Stomach (tissue), 9 donors: ENCODE measurements around the gene SAFB. TPM values are rescaled to one million over a fixed set of nuclear protein-coding genes. Genes with fewer than 3 reads are reported as not detected.

ENCODE experiments used
- DNase-seq, 2 donors: peaks; one replicate each; pipeline versions ENCODE4 v3.0.0 to v3.0.0-alpha.2; 2013 to 2019
- H3K27ac ChIP-seq, 5 donors: fragments of 200-600 bp in 4 of 5; sonication (generic) in 4 of 5; one replicate each; pipeline ENCODE4 v1.5.1; 2013 to 2019; ENCODE audit warnings: mild to moderate bottlenecking in 1 of 5, moderate library complexity in 1 of 5
- H3K27me3 ChIP-seq, 3 donors: fragments of 200-600 bp; sonication (generic); one replicate each; pipeline ENCODE4 v1.5.1; 2017 to 2019; ENCODE audit warnings: mixed run types in 1 of 3
- H3K36me3 ChIP-seq, 4 donors: fragments of 200-600 bp; sonication (generic); 1 replicate in 3 of 4; 2 replicates in 1 of 4; pipeline ENCODE4 v1.5.1; 2016 to 2019
- H3K4me1 ChIP-seq, 4 donors: fragments of 200-600 bp; sonication (generic); one replicate each; pipeline ENCODE4 v1.5.1; 2016 to 2019
- H3K4me3 ChIP-seq, 4 donors: fragments of 200-600 bp; sonication (generic) in 3 of 4; one replicate each; pipeline ENCODE4 v1.5.1; 2016 to 2019; ENCODE audit warnings: mild to moderate bottlenecking in 1 of 4
- H3K9me3 ChIP-seq, 4 donors: fragments of 200-600 bp; sonication (generic); one replicate each; pipeline ENCODE4 v1.5.1; 2016 to 2019
- CTCF ChIP-seq, 7 experiments: fragments of 450-650 bp in 4 of 7; fragments of 200-600 bp in 3 of 7; sonication (generic) in 3 of 7; IDR thresholded peaks; one replicate each; pipeline ENCODE4 v1.5.1; 2016 to 2019; ENCODE audit warnings: antibody characterized with exemption in 7 of 7, control low read depth in 2 of 7, mild to moderate bottlenecking in 1 of 7
- EP300 ChIP-seq: sonication (generic); formaldehyde crosslinking; IDR thresholded peaks from one replicate; pipeline ENCODE4 v1.6.1; 2017; ENCODE audit warnings: antibody characterized with exemption
- POLR2A ChIP-seq, 4 donors: fragments of 450-650 bp; IDR thresholded peaks; one replicate each; pipeline ENCODE4 v1.6.1; 2016; ENCODE audit warnings: antibody characterized with exemption in 4 of 4, control low read depth in 2 of 4, mild to moderate bottlenecking in 1 of 4, moderate library complexity in 1 of 4
- POLR2AphosphoS5 ChIP-seq, 3 donors: sonication (generic); formaldehyde crosslinking; IDR thresholded peaks; one replicate each; pipeline ENCODE4 v1.6.1; 2016; ENCODE audit warnings: antibody characterized with exemption in 3 of 3
- WGBS, 5 donors: extraction: QIAGEN DNeasy Blood & Tissue Kit in 3 of 5; methylation state at CpG; one replicate each; pipeline versions ENCODE4 v1.1.5 to v1.1.7; 2013 to 2018; 5-methylcytosine and 5-hydroxymethylcytosine counted together
- intact Hi-C: fragments of 100-400 bp; cut with DNase I; formaldehyde crosslinking; loops from one replicate; pipeline ENCODE4 v1.15.1; 2023; ENCODE audit warnings: low total_unique reads
- polyA plus RNA-seq, 3 donors: library from polyadenylated mRNA; stranded (reverse); fragments of 200-250 nt; gene quantifications; one replicate each; pipeline ENCODE4 v1.2.3, GENCODE V29; 2013
- total RNA-seq, 5 donors: library from RNA; depleted of rRNA; stranded (reverse); fragments of >200 nt; gene quantifications; one replicate each; pipeline versions ENCODE4 v1.1.0 to v1.2.3, GENCODE V29; 2014 to 2016
- donor health status: healthy with polysubstance abuse.
- donor health status: Bipolar disorder and iron deficiency.
- donor health status: healthy.

The SAFB gene
- total and polyA plus RNA-seq, 8 donors = 33.1 to 636 (median 70.7) TPM

- intact Hi-C loops = no loop called here
- Histone ChIP-seq H3K9me3 (no peaks in the 10 kb centered on the region), H3K4me3 (no peak overlapping the region), H3K27ac (peak overlapping the region in 2 of 5 donors; percentile 57 to 62), H3K27me3 (no peaks in the 10 kb centered on the region), H3K36me3 (peaks cover 51 to 91% (median 77%) of the 10 kb centered on the region in 4 donors), H3K4me1 (peaks cover 6 to 25% (median 17%) of the 10 kb centered on the region in 4 donors)
- TF ChIP-seq CTCF (IDR thresholded peaks at IDR 0.05) (no peak), POLR2A (IDR thresholded peaks at IDR 0.05) (no peak), EP300 (no peak), POLR2AphosphoS5 (IDR thresholded peaks at IDR 0.05) (no peak)
- no peak for DNase-seq
- WGBS, 5 donors = 80 to 89% (median 86%) methylated on average over 16 to 26 of the region's 26 CpGs
These were observed 36.4 kb upstream of the SAFB start for GRCh38 chr19:5586300-5587070.

- no peak for DNase-seq
- Histone ChIP-seq H3K4me3 (no peak overlapping the region), H3K4me1 (peaks cover 5 to 25% (median 13%) of the 10 kb centered on the region in 4 donors), H3K27ac (peak overlapping the region in 1 of 5 donors; percentile 62), H3K9me3 (no peaks in the 10 kb centered on the region), H3K27me3 (no peaks in the 10 kb centered on the region), H3K36me3 (peaks cover 57 to 91% (median 77%) of the 10 kb centered on the region in 4 donors)
- WGBS, 5 donors = 84 to 91% (median 90%) methylated on average over 15 to 16 of the region's 16 CpGs
- intact Hi-C loops = no loop called here
- TF ChIP-seq POLR2A (IDR thresholded peaks at IDR 0.05) (no peak), EP300 (no peak), CTCF (IDR thresholded peaks at IDR 0.05) (no peak), POLR2AphosphoS5 (IDR thresholded peaks at IDR 0.05) (no peak)
These were observed 35.8 kb upstream of the SAFB start for GRCh38 chr19:5587071-5587455.

GRCh38 chr19:5587661-5588060, 35.2 kb upstream of the SAFB start:
- H3K9me3 ChIP-seq = no peaks in the 10 kb centered on the region
- intact Hi-C loops = no loop called here
- TF ChIP-seq POLR2A (IDR thresholded peaks at IDR 0.05) (no peak), EP300 (no peak), CTCF (IDR thresholded peaks at IDR 0.05) (no peak), POLR2AphosphoS5 (IDR thresholded peaks at IDR 0.05) (no peak)
- no peak overlapping the region for H3K4me3 ChIP-seq
- 79 to 86% (median 83%) methylated on average over 16 to 23 of the region's 23 CpGs for WGBS, 5 donors
- peaks cover 63 to 91% (median 78%) of the 10 kb centered on the region in 4 donors for H3K36me3 ChIP-seq
- no peak for DNase-seq
- peaks cover 0 to 19% (median 11%) of the 10 kb centered on the region in 4 donors for H3K4me1 ChIP-seq
- no peak overlapping the region for H3K27ac ChIP-seq
- no peaks in the 10 kb centered on the region for H3K27me3 ChIP-seq

- intact Hi-C loops = no loop called here
- H3K4me3 ChIP-seq = no peak overlapping the region
- H3K4me1 ChIP-seq = peaks cover 0 to 19% (median 11%) of the 10 kb centered on the region in 4 donors
- no peak for DNase-seq
- no peaks in the 10 kb centered on the region for H3K9me3 ChIP-seq
- peaks cover 71 to 94% (median 84%) of the 10 kb centered on the region in 4 donors for H3K36me3 ChIP-seq
- TF ChIP-seq POLR2AphosphoS5 (IDR thresholded peaks at IDR 0.05) (no peak), CTCF (IDR thresholded peaks at IDR 0.05) (no peak), EP300 (no peak), POLR2A (IDR thresholded peaks at IDR 0.05) (no peak)
- H3K27me3 ChIP-seq = no peaks in the 10 kb centered on the region
- no peak overlapping the region for H3K27ac ChIP-seq
- WGBS, 5 donors = 85 to 90% (median 88%) methylated on average over 10 of the region's 10 CpGs
These were observed 34.4 kb upstream of the SAFB start for GRCh38 chr19:5588441-5588840.
